AG04450 (cell line): ENCODE data around the gene SRGAP3. TPM values are rescaled to one million over a fixed set of nuclear protein-coding genes. Genes with fewer than 3 reads are reported as not detected.

ENCODE experiments used
- CTCF ChIA-PET: fragments of 300-600, 350-600 bp; formaldehyde crosslinking; extraction: SDS; loops from one replicate; lab custom pipeline; 2022; ENCODE audit warnings: antibody characterized with exemption, inconsistent platforms; lab: Charles Lee
- POLR2A ChIA-PET: fragments of 350-600 bp; formaldehyde crosslinking; extraction: SDS; loops from one replicate; lab custom pipeline; 2021; ENCODE audit warnings: antibody characterized with exemption, inconsistent platforms; lab: Yijun Ruan, JAX
- DNase-seq: peaks from one replicate; pipeline ENCODE4 v3.0.0-alpha.2; 2011; ENCODE audit warnings: low read depth, low spot score
- H3K27ac ChIP-seq: one replicate; pipeline ENCODE4 v1.5.1; 2012; ENCODE audit warnings: low read depth, low read length, control low read depth
- H3K27me3 ChIP-seq: one replicate; pipeline ENCODE4 v1.6.0; 2012; ENCODE audit warnings: low read length; ENCODE audit not compliant: control insufficient read depth, insufficient read depth
- H3K4me3 ChIP-seq: 2 replicates; pipeline ENCODE4 v1.5.1; 2011; ENCODE audit warnings: mild to moderate bottlenecking, low read depth, low read length, control low read depth
- H3K9me3 ChIP-seq: 2 replicates; pipeline ENCODE4 v1.5.1; 2012; ENCODE audit warnings: low read length; ENCODE audit not compliant: control insufficient read depth, insufficient read depth
- CTCF ChIP-seq: IDR thresholded peaks from 2 replicates; pipeline ENCODE4 v1.5.1; 2011; ENCODE audit warnings: low read depth, low read length, control low read depth, inconsistent platforms
- polyA plus RNA-seq: library from polyadenylated mRNA; depleted of rRNA; stranded (reverse); fragments of >200 nt; gene quantifications from 2 replicates; pipeline ENCODE4 v1.2.3, GENCODE V29; 2011

SRGAP3 gene
- polyA plus RNA-seq, 1 experiment: 0.61 TPM

- CTCF ChIA-PET: interaction anchor here (2.0 kb wide), 1 partner anchor 184 kb away, joined by 10 read pairs; the partner anchor contains the start of gene OXTR
- POLR2A ChIA-PET: no interaction called here
- H3K27ac ChIP-seq: no peak overlapping the region
- DNase-seq: no peak
- H3K27me3 ChIP-seq: no peaks in the 10 kb centered on the region
- no peak overlapping the region for H3K4me3 ChIP-seq
- H3K9me3 ChIP-seq: no peaks in the 10 kb centered on the region
- TF ChIP-seq CTCF: no peak
Observed at GRCh38 chr3:8953313-8953712, 296.1 kb downstream of the SRGAP3 start.

GRCh38 chr3:8952130-8952529 lies 297.3 kb downstream of the SRGAP3 start:
- Histone ChIP-seq H3K27me3 (no peaks in the 10 kb centered on the region), H3K27ac (no peak overlapping the region), H3K9me3 (no peaks in the 10 kb centered on the region), H3K4me3 (no peak overlapping the region)
- ChIA-PET POLR2A (no interaction called here), CTCF (interaction anchor here (0.6 to 1.5 kb wide), 2 partner anchors 16 to 183 kb away, joined by 3 to 12 read pairs; partner anchors contain the start of gene OXTR)
- TF ChIP-seq CTCF: no peak
- DNase-seq: no peak

- POLR2A ChIA-PET: no interaction called here
- CTCF ChIA-PET: interaction anchor here (1.0 to 5.0 kb wide), 4 partner anchors 8 to 356 kb away, joined by 3 to 38 read pairs (median 6); partner anchors contain the start of gene OXTR
Observed at GRCh38 chr3:8945890-8946600, 303.4 kb downstream of the SRGAP3 start.

GRCh38 chr3:8942746-8943488 lies 306.5 kb downstream of the SRGAP3 start:
- no peak overlapping the region for H3K27ac ChIP-seq
- no peak for DNase-seq
- no peaks in the 10 kb centered on the region for H3K27me3 ChIP-seq
- TF ChIP-seq CTCF: no peak
- no peak overlapping the region for H3K4me3 ChIP-seq
- H3K9me3 ChIP-seq: no peaks in the 10 kb centered on the region
- POLR2A ChIA-PET: no interaction called here
- CTCF ChIA-PET: interaction anchor here (1.5 to 9.1 kb wide), 2 partner anchors 12 to 173 kb away, joined by 4 to 78 read pairs; partner anchors contain the start of gene OXTR

More at GRCh38 chr3:8945890-8946600, 303.4 kb downstream of the SRGAP3 start:
- Histone ChIP-seq H3K27ac (no peak overlapping the region), H3K9me3 (no peaks in the 10 kb centered on the region), H3K4me3 (no peak overlapping the region), H3K27me3 (no peaks in the 10 kb centered on the region)
- DNase-seq: no peak
- no peak for TF ChIP-seq CTCF
